ENCODE measurements around the gene RELL1.

The RELL1 gene

DNA sequence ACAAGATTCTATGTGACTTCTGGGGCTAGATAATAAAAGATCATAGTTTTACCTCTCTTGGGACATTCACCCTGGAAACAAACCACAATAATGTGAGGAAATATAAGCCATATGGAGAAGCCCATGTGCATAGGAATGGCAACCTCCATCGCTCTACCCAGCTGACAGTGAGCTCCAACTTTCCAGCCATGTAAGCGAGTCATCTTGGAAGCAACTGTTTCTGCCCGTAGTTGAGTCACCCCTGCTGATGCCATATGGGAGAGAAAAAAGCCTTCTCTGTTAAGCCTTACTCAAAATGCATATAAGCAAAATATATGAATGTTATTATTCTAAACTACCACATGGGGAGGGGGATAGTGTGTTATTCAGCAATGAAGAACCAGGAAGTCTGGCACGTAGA is 31.4 kb upstream of the RELL1 start:
- Histone ChIP-seq H3K36me3 (ENCODE audit: control insufficient read depth in 2 of 2, insufficient read depth in 1 of 2, low read length in 2 of 2) (no peaks in the 10 kb centered on the region), H3K27ac (ENCODE audit: extremely low read depth, low read depth, low read length) (no peak overlapping the region), H3K4me3 (ENCODE audit: low read depth, low read length) (no peak overlapping the region), H3K9me3 (ENCODE audit: control insufficient read depth, insufficient read depth, low read depth, low read length) (no peaks in the 10 kb centered on the region), H3K4me1 (ENCODE audit: control insufficient read depth, insufficient read depth, low read length) (no peaks in the 10 kb centered on the region)
- POLR2A ChIA-PET, result interaction anchor here (0.5 kb wide), 1 partner anchor 25 kb away, joined by 3 read pairs; no protein-coding TSS in a partner anchor
- TF ChIP-seq OSR2 (tag by site-specific recombination; IDR thresholded peaks at IDR 0.05) (0 out of 2 replicates have a peak, but pooled peaks have one; percentile 12), SP7 (tag by site-specific recombination; IDR thresholded peaks at IDR 0.05) (no peak), ZNF335 (tag by site-specific recombination; conservative IDR thresholded peaks at IDR 0.05) (peak; percentile 46; the same call in 1 of the 2 replicates), ZFP37 (tag by site-specific recombination; IDR thresholded peaks at IDR 0.05) (no peak)
- CTCF ChIA-PET, result interaction anchor here (0.6 kb wide), 1 partner anchor 264 kb away, joined by 5 read pairs; no protein-coding TSS in a partner anchor

- CTCF ChIA-PET, result no interaction called here
- Histone ChIP-seq H3K27ac (ENCODE audit: extremely low read depth, low read depth, low read length) (no peak overlapping the region), H3K9me3 (ENCODE audit: control insufficient read depth, insufficient read depth, low read depth, low read length) (no peaks in the 10 kb centered on the region), H3K36me3 (ENCODE audit: control insufficient read depth in 2 of 2, insufficient read depth in 1 of 2, low read length in 2 of 2) (no peaks in the 10 kb centered on the region), H3K4me1 (ENCODE audit: control insufficient read depth, insufficient read depth, low read length) (no peaks in the 10 kb centered on the region), H3K4me3 (ENCODE audit: low read depth, low read length) (no peak overlapping the region)
- POLR2A ChIA-PET, result no interaction called here
- TF ChIP-seq, protein P1, sequence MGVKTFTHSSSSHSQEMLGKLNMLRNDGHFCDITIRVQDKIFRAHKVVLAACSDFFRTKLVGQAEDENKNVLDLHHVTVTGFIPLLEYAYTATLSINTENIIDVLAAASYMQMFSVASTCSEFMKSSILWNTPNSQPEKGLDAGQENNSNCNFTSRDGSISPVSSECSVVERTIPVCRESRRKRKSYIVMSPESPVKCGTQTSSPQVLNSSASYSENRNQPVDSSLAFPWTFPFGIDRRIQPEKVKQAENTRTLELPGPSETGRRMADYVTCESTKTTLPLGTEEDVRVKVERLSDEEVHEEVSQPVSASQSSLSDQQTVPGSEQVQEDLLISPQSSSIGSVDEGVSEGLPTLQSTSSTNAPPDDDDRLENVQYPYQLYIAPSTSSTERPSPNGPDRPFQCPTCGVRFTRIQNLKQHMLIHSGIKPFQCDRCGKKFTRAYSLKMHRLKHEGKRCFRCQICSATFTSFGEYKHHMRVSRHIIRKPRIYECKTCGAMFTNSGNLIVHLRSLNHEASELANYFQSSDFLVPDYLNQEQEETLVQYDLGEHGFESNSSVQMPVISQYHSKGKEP (tag by site-specific recombination; IDR thresholded peaks at IDR 0.05), result 0 out of 2 replicates have a peak, but pooled peaks have one; percentile 38
- TF ChIP-seq KLF9 (tag by site-specific recombination; IDR thresholded peaks at IDR 0.05; ENCODE audit: low read depth), result no peak
- TF ChIP-seq ZNF561 (tag by site-specific recombination; IDR thresholded peaks at IDR 0.05; ENCODE audit: borderline replicate concordance), result peak; percentile 53; the same call in 1 of the 2 replicates
- TF ChIP-seq ZBTB17 (tag by site-specific recombination; IDR thresholded peaks at IDR 0.05), result 0 out of 2 replicates have a peak, but pooled peaks have one; percentile 21
- TF ChIP-seq ZFP37 (tag by site-specific recombination; IDR thresholded peaks at IDR 0.05), result 0 out of 2 replicates have a peak, but pooled peaks have one; percentile 25
- peak; percentile 68 for TF ChIP-seq ZNF629 (tag by site-specific recombination; IDR thresholded peaks at IDR 0.05)
- peak; percentile 22; the same call in 1 of the 2 replicates for TF ChIP-seq KLF8 (tag by site-specific recombination; IDR thresholded peaks at IDR 0.05)
- TF ChIP-seq, protein P2, sequence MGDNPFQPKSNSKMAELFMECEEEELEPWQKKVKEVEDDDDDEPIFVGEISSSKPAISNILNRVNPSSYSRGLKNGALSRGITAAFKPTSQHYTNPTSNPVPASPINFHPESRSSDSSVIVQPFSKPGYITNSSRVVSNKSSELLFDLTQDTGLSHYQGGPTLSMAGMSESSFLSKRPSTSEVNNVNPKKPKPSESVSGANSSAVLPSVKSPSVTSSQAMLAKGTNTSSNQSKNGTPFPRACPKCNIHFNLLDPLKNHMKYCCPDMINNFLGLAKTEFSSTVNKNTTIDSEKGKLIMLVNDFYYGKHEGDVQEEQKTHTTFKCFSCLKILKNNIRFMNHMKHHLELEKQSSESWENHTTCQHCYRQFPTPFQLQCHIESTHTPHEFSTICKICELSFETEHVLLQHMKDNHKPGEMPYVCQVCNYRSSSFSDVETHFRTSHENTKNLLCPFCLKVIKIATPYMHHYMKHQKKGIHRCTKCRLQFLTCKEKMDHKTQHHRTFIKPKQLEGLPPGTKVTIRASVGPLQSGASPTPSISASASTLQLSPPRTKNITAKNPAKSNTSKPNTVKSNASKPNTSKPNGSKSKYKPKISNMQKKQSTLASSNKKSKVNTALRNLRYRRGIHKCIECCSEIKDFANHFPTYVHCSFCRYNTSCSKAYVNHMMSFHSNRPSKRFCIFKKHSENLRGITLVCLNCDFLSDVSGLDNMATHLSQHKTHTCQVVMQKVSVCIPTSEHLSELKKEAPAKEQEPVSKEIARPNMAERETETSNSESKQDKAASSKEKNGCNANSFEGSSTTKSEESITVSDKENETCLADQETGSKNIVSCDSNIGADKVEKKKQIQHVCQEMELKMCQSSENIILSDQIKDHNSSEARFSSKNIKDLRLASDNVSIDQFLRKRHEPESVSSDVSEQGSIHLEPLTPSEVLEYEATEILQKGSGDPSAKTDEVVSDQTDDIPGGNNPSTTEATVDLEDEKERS (tag by site-specific recombination; IDR thresholded peaks at IDR 0.05), result no peak
- TF ChIP-seq ZNF184 (tag by site-specific recombination; IDR thresholded peaks at IDR 0.05), result peak; percentile 89
- TF ChIP-seq, protein P3, sequence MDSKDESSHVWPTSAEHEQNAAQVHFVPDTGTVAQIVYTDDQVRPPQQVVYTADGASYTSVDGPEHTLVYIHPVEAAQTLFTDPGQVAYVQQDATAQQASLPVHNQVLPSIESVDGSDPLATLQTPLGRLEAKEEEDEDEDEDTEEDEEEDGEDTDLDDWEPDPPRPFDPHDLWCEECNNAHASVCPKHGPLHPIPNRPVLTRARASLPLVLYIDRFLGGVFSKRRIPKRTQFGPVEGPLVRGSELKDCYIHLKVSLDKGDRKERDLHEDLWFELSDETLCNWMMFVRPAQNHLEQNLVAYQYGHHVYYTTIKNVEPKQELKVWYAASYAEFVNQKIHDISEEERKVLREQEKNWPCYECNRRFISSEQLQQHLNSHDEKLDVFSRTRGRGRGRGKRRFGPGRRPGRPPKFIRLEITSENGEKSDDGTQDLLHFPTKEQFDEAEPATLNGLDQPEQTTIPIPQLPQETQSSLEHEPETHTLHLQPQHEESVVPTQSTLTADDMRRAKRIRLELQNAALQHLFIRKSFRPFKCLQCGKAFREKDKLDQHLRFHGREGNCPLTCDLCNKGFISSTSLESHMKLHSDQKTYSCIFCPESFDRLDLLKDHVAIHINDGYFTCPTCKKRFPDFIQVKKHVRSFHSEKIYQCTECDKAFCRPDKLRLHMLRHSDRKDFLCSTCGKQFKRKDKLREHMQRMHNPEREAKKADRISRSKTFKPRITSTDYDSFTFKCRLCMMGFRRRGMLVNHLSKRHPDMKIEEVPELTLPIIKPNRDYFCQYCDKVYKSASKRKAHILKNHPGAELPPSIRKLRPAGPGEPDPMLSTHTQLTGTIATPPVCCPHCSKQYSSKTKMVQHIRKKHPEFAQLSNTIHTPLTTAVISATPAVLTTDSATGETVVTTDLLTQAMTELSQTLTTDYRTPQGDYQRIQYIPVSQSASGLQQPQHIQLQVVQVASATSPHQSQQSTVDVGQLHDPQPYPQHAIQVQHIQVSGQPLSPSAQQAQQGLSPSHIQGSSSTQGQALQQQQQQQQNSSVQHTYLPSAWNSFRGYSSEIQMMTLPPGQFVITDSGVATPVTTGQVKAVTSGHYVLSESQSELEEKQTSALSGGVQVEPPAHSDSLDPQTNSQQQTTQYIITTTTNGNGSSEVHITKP (tag by site-specific recombination; IDR thresholded peaks at IDR 0.05), result 0 out of 2 replicates have a peak, but pooled peaks have one; percentile 27
- TF ChIP-seq, protein P4, sequence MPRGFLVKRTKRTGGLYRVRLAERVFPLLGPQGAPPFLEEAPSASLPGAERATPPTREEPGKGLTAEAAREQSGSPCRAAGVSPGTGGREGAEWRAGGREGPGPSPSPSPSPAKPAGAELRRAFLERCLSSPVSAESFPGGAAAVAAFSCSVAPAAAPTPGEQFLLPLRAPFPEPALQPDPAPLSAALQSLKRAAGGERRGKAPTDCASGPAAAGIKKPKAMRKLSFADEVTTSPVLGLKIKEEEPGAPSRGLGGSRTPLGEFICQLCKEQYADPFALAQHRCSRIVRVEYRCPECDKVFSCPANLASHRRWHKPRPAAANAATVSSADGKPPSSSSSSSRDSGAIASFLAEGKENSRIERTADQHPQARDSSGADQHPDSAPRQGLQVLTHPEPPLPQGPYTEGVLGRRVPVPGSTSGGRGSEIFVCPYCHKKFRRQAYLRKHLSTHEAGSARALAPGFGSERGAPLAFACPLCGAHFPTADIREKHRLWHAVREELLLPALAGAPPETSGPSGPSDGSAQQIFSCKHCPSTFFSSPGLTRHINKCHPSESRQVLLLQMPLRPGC (tag by site-specific recombination; IDR thresholded peaks at IDR 0.05), result 0 out of 2 replicates have a peak, but pooled peaks have one; percentile 30
- peak; percentile 90 for TF ChIP-seq ZNF843 (tag by site-specific recombination; IDR thresholded peaks at IDR 0.05)
- TF ChIP-seq ZXDB (tag by site-specific recombination; IDR thresholded peaks at IDR 0.05), result 0 out of 2 replicates have a peak, but pooled peaks have one; percentile 37
- no peak for TF ChIP-seq ZNF214 (tag by site-specific recombination; IDR thresholded peaks at IDR 0.05; ENCODE audit: borderline replicate concordance)
- TF ChIP-seq ZNF366 (tag by site-specific recombination; conservative IDR thresholded peaks at IDR 0.05), result peak; percentile 79
- TF ChIP-seq ZSCAN23 (tag by site-specific recombination; IDR thresholded peaks at IDR 0.05), result no peak
- 0 out of 2 replicates have a peak, but pooled peaks have one; percentile 51 for TF ChIP-seq OSR2 (tag by site-specific recombination; IDR thresholded peaks at IDR 0.05)
- TF ChIP-seq ZNF704 (tag by site-specific recombination; IDR thresholded peaks at IDR 0.05), result no peak
- TF ChIP-seq ZNF571 (tag by site-specific recombination; IDR thresholded peaks at IDR 0.05), result no peak
- TF ChIP-seq SCRT2 (tag by site-specific recombination; IDR thresholded peaks at IDR 0.05), result 0 out of 2 replicates have a peak, but pooled peaks have one; percentile 27
- peak; percentile 49; the same call in 1 of the 2 replicates for TF ChIP-seq ZNF394 (tag by site-specific recombination; IDR thresholded peaks at IDR 0.05; ENCODE audit: borderline replicate concordance)
Measured at GRCh38 chr4:37715889-37716402, 29.8 kb upstream of the RELL1 start.
